Retina (tissue), 1 donor: Measurements from ENCODE around the gene RABEPK.
"Not testable (repeated sequence)": the region's sequence is repeated elsewhere in the genome, so short reads cannot be mapped to it uniquely, and the experiment has no call there.

Source experiments
- DNase-seq: peaks from one replicate; pipeline ENCODE4 v3.0.0-alpha.2; 2016

The RABEPK gene

DNA sequence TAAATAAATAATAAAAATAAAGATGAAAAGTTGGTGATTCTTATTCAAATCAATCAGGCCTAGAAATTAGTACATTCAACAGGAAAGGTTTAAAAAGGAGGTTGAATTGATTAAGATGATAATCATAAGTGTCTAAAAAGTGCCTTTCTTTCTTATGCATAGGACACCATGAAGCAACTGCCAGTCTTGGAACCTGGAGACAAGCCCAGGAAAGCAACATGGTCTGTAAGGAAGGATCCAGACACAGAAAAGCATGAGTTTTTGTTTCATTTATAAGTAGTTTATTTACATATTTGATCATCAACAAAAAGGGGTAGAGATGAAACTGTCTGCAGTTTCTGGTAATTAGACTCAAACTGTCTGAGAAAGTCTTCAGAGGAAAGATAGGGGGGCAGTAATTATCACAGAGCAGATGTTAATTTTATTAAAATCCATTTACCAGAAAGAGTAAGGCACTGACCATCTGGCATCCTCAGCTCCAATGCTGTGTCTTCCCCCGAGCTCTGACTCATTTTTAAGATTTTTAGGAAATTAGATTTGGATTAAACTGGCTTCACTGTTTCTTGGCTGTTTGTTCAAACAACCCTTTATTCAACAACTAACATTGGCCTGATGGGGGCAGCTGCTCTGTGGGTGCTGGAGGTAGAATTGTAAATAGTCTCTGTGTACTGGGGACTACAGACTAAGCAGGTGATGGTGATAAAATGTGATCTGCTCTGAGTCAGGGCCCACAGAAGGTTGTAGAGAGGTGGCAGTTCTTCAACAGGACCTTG, 2.7 kb downstream of the RABEPK start:
- DNase-seq = peak; percentile 3

DNA sequence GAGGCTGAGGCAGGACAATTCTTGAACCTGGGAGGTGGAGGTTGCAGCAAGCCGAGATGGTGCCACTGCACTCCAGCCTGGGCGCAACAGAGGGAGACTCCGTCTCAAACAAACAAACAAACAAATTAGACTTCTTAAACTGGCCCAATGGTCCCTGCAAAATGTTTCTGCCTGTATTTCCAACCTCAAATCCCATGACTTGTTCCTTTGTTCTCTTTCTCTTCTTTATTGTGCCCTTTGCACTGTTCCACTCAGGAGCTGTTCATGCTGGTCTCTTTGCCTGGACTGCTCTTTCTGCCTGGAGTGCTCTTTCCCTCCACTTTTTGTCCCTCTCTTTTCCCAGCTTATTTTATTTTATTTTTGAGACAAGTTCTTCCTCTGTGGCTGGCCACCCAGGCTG, 4.1 kb downstream of the RABEPK start:
- DNase-seq = no peak

DNA sequence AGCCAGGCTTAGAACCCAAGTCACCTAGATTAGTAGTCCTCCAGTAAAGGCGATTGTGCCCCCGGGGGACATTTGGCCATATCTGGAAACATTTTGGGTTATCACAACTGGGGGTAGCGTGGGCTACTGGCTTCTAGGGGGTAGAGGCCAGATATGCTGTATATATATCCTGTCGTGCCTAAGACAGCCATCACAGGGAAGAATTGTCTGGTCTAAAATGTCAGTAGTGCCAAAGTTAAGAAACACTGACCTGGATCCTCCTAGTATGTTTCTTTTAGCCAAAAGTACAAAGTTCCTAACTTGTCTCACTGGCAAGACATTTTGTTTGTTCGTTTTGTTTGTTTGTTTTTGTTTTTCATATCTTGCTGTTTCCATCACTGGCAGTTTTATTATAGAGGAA, 13.8 kb downstream of the RABEPK start:
- no peak for DNase-seq

DNA sequence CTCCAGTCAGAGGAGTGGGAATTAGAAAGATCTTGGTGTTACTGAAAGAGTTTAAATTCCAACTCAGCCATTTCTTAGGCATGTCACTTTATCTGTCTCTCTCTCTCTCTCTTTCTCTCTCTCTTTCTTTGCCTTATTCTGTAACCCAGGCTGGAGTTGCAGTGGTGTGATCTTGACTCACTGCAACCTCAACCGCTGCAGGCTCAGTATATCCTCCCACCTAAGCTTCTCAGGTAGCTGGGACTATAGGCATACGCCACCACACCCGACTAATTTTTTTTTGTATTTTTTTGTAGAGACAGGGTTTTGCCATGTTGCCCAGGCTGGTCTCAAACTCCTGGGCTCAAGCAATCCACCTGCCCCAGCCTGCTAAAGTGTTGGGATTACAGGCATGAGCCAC, 18.3 kb downstream of the RABEPK start:
- no peak for DNase-seq

DNA sequence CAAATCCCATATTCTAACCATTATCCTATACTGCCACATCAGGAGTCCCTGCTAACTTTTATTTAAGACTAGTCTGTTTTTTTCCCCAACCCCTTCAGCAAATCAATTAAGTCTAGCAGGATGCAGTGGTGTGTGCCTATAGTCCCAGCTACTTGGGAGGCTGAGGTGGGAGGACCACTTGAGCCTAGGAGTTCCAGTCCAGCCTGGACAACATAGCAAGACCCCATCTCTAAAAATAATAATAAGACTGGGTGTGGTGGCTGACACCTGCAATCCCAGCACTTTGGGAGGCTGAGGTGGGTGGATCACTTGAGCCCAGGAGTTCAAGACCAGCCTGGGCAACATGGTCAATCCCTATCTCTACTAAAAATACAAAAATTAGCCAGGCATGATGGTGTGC, 24.5 kb downstream of the RABEPK start:
- DNase-seq = not testable (repeated sequence)

DNA sequence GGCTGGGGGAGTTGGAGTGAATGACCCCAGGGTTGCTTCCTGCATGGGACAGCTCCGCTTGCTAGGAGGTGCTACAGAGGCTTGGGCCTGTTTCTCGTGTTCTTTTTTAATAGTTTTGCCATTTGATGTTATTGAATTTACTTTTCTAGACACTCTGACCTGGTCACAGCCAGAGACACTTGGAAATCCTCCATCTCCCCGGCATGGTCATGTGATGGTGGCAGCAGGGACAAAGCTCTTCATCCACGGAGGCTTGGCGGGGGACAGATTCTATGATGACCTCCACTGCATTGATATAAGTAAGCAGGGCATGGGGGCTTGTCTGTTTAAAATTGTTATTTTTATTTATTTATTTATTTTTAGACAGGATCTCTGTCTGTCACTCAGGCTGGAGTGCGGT, 27.4 kb downstream of the RABEPK start:
- no peak for DNase-seq

DNA sequence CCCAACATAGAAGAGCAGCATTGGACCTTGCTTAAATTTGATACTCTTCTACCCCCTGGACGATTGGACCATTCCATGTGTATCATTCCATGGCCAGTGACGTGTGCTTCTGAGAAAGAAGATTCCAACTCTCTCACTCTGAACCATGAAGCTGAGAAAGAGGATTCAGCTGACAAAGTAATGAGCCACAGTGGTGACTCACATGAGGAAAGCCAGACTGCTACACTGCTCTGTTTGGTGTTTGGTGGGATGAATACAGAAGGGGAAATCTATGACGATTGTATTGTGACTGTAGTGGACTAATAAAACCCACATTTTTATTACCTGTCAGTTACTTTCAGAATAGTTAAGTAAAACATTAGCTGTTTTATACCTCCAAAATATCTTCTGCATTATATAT, 33.3 kb downstream of the RABEPK start:
- no peak for DNase-seq

DNA sequence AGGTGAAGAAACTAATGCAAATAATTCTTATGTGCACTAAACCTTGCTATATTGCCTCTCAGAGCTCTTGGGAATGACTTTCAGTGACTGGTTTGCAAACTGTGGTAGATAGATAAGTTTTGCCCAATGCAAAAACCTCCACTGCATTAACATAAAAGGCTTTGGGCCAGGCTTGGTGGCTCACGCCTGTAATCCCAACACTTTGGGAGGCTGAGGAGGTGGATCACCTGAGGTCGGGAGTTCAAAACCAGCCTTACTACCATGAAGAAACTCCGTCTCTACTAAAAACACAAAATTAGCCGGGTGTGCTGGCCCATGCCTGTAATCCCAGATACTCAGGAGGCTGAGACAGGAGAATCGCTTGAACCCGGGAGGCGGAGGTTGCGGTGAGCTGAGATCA, 33.8 kb downstream of the RABEPK start:
- DNase-seq = not testable (repeated sequence)

DNA sequence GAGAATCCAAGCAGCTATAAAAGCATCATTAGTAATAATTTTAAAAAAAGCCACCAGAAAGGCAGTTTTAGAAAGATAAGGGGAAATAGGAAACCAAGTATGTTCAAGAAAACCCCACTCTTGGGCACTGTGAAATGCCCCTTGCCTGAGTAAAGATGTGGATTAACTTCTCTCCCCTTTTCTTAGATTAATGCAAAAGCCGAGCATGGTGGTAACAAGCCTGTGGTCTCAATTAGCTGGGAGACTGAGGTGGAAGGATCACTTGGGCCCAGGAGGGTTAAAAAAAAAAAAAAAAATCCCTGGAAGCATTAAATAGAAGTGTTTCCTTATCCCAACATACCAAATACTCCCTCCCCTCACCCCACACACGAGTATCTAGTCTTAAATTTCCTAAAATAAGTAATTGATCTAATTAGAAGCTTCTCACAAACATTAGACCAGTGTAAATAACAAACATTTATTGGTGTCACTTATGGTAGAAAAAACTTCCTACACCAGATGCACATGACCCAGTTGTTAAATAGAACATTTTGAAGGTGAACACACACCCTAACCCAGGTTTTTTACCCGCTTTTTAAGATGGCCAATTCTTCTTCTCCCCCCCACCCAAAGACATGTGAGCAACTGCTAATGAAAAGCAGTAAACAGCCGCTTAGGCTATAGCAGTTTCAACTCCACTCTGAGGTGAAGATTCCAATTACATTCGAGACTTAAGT, 35.6 kb downstream of the RABEPK start:
- DNase-seq = no peak

DNA sequence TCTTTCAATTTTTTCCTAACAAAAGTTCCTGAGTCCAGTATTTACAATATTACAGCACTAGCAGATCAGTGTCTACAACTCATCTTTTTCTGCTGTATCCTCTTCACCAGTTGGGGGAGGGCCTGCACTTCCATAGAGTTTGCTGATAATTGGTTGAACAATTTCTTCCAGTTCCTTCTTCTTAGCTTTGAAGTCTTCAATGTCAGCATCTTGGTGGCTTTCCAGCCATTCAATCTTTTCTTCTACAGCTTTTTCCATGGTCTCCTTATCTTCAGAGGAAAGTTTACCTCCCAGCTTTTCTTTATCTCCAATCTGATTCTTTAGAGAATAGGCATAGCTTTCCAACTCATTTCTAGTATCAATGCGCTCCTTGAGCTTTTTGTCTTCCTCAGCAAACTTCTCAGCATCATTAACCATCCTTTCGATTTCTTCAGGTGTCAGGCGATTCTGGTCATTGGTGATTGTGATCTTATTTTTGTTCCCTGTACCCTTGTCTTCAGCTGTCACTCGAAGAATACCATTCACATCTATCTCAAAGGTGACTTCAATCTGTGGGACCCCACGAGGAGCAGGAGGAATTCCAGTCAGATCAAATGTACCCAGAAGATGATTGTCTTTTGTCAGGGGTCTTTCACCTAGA, 36.3 kb downstream of the RABEPK start:
- not testable (repeated sequence) for DNase-seq

DNA sequence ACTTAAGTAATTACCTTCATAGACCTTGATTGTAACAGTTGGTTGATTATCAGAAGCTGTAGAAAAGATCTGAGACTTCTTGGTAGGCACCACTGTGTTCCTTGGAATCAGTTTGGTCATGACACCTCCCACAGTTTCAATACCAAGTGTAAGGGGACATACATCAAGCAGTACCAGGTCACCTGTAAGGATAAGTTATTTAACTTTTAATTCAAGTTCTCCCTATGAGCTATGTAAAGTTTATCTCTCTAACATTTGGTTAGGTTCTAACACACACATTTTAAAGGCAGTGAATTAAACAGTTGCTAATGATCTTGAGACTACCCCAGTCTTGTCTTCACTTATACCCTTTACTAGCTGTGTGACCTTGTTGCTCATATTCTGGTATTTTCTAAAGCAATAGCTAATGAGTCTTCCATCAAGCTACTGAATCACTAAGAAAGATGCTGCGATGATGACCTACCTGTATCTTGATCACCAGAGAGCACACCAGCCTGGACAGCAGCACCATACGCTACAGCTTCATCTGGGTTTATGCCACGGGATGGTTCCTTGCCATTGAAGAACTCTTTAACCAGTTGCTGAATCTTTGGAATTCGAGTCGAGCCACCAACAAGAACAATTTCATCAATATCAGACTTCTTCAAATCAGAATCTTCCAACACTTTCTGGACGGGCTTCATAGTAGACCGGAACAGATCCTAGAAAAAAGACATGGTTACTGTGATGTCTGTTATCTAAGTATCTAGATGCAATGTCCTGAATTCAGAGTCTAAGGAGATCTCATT, 38.0 kb downstream of the RABEPK start:
- DNase-seq = no peak

DNA sequence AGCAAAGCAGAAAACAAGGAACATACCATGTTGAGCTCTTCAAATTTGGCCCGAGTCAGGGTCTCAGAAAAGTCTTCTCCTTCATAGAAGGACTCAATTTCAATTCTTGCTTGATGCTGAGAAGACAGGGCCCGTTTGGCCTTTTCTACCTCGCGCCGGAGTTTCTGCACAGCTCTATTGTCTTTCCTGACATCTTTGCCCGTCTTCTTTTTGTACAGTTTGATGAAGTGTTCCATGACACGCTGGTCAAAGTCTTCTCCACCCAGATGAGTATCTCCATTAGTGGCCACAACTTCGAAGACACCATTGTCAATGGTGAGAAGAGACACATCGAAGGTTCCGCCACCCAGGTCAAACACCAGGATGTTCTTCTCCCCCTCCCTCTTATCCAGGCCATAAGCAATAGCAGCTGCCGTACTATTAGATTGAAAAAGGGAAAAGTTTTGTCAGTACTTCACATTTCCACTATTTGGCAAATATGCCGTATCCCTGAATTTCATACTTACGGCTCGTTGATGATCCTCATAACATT, 38.6 kb downstream of the RABEPK start:
- DNase-seq = no peak

DNA sequence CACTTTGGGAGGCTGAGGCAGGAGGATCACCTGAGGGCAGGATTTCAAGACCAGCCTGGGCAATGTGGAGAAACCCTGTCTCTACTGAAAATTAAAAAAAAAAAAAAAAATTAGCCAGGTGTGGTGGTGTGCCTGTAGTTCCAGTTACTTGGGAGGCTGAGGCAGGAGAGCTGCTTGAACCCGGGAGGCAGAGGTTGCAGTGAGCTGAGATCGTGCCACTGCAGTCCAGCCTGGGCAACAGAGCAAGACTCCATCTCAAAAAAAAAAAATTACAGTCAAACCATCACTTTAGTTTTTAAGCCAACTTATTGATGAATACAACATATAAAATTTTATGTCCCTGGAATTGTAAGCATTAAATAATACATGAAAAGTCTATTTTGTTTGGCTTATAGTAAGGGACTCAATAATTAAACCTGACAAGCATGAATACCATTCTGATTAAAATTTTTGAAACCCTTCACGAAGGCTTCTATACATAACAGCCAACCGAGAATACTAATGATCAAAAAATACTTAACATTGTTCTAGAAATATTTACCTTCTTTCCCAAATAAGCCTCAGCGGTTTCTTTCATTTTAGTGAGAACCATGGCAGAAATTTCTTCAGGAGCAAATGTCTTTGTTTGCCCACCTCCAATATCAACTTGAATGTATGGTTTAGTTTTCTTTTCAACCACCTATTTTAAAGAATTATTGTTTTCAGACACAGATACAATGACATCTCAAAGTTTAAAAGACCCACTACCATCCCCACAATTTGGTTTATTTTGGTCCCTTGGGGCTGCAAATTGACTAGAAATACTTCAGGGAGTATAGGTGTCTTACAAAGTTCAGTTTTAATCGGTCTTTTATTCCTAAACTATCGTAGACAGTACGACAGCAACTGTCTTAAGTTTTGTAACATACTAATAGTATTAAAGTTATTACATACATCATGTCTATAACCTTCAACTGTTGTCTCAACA, 39.6 kb downstream of the RABEPK start:
- DNase-seq = peak; percentile 2

DNA sequence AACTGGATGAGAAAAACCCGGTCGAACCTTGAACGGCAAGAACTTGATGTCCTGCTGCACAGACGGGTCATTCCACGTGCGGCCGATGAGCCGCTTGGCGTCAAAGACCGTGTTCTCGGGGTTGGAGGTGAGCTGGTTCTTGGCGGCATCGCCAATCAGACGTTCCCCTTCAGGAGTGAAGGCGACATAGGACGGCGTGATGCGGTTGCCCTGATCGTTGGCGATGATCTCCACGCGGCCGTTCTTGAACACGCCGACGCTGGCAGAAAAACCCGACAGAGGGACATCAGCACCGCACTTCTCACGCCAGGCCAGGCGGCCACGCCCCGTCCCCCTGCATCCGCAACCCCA, 40.3 kb downstream of the RABEPK start:
- DNase-seq = no peak

DNA sequence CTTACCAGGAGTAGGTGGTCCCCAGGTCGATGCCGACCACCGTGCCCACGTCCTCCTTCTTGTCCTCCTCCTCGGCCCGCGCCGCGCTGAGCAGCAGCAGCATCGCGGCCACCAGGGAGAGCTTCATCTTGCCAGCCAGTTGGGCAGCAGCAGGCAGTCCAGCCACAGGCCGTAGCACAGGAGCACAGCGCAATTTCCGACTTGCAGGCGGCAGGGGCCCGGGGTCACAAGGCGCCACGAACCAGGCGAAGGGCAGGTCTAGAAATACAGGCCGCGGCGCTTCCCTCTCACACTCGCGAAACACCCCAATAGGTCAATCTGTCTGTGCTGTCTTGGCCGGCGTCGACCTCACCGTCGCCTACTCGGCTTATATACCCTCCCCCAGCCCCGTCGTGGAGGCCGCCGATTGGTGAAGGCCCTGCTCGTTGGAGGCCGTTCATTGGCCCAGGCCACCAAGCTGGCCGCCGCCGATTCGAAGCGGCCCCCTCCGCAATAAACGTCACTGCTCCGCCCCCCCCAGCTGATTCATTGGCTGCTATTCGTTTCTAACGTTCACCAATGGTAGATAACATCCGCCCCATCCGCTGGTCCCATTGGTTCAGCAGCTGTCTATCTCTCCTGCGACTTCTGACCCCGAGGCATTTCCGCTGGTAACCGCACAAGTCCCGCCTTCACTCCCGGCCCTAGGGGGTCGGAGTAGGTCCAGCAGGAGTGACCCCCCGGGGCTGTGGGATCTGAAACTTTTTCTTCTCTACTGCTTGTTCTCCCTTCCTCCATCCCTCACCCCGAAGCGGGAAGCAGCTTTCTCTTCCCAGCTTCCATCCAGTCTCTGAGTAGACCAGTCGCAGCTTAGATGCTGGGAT, 40.9 kb downstream of the RABEPK start, which contains the start of gene HSPA5:
TSS of gene HSPA5 (minus strand) at position 344 of the 863 bp plus-strand sequence. CDS start at position 127, 217 bp downstream.
- peak; percentile 99 for DNase-seq

DNA sequence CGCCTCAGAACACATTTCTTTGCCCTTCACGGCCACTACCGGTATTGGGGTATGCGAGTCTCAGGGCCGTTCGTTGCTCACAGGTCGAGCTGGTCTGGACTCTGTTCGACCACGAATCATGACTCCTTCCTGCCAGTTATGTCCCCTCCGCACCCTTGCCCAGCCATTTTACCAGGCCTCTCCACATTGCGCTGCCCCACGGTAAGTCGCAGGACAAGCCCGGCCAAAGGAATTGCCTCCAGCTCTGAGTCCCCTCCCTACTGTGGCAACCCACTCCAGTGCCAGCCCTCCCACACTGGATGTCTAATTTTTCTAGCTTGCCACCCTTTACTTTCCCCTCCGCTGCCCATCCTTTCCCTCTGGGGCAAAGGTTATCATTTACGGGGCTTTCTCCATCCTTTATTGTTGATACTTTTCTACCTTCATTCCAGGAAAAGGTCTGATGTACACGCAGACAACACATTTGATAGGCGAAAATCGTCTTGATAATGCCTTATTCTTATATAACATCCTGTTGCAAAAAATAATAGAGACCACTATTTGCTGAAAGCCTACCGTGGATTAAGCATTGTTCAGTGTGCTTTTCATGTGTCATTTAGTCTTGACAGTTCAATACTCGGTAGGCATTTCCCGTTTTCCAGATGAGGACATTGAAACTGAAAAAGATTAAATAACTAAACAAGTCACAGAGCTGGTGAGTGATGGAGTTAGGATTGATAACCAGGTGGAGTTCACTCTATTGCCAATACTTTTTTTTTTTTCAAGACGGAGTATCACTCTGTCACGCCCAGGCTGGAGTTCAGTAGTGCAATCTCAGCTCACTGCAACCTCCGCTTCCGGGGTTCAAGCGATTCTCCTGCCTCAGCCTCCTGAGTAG, 41.8 kb downstream of the RABEPK start:
- DNase-seq = no peak

DNA sequence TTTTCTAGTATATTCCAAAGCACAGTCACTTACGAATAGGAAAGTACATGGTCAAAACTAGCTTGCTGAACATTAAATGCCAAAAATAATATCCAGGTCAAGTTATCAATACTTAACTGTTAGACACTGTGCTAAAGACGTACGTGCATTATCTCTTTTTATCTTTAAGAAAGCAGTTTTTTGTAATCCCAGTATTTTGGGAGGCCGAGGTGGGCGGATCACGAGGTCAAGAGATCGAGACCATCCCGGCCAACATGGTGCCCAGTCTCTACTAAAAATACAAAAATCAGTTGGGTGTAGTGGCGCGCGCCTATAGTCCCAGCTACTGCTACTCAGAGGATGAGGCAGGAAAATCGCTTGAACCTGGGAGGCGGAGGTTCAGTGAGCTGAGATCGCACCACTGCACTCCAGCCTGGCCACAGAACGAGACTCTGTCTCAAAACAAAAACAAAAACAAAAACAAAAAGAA, 43.5 kb downstream of the RABEPK start:
- no peak for DNase-seq

DNA sequence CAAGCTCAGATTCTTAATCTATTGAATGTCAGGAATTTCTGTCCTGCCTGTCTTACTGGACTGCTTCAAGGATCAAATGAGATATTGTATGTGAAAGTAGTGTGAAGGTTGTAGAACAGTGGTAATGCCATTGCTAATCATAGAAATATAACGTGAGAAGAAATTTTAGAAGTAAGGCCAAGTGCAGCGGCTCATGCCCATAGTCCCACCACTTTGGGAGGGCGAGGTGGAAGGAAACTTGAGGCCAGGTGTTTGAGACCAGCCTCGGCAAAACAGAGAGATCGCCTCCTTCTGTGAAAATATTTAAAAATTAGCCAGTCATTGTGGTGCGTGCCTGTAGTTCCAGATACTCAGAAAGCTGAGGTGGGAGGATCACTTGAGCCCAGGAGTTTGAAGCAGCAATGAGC, 45.9 kb downstream of the RABEPK start:
- no peak for DNase-seq

DNA sequence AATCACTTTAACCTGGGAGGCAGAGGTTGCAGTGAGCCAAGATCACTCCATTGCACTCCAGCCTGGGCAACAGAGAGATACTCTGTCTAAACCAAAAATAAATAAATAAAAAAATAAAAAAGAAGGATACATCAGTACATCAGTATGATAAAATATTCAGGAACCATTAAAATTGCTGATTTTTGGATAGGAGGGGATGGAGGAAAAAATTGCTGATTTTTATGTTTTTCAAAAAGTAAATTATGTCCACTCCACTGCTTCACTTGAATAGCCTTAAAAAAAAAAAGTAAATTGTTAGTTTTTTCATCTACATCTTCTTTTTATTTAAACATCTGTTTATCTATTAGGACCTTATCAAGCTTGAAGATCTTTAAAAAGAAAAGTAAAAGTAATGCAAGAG, 53.9 kb downstream of the RABEPK start:
- DNase-seq = no peak
